Measurements from ENCODE around the gene SF3A2.
A peak's percentile ranks its signal among the peaks of the same experiment; 100 is the strongest.

Gene SF3A2

DNA sequence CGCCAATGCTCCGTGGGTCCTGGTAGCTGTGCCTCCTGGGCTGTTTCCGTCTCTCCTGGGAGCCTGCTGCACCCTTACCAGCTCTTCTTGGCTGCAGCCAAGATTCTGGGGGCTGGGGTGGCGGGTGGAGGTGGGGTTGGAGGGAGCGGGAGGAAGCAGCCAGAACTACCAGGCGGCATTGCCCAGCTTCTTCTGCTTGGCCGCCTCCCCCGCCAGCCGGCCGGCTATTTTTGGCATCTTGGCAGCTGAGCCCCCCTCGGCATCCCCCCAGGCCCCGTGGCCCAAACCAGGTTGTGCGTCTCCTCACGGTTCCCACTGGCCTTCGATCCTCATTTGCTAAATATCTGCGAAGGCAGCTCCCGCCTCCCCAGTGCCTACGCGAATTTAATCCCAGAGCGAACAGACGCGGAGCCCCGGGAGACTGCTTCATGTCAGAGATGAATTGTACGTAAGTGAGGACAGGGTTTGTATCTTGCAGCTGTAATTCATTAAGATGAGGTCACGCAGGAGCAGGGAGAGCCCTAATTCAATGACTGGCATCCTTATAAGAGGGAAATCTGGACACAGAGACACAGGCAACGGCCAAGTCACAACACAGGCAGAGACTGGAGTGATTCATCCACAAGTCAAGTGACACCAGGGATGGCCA, 58.2 kb downstream of the SF3A2 start:
- FAIRE-seq (no peak), DNase-seq (ENCODE audit: insufficient read length, low spot score) (no peak)
- TF ChIP-seq POU2F2 (IDR thresholded peaks at IDR 0.05; ENCODE audit: low read depth, low read length): no peak
- no peak; the same call in 1 of the 2 replicates for TF ChIP-seq POLR2AphosphoS5 (IDR thresholded peaks at IDR 0.05; ENCODE audit: low read depth, low read length)
- TF ChIP-seq PAX5 (IDR thresholded peaks at IDR 0.05; ENCODE audit: insufficient read depth, low read length, severe bottlenecking): no peak
- TF ChIP-seq POLR2A (IDR thresholded peaks at IDR 0.05; ENCODE audit: low read depth, low read length): no peak

DNA sequence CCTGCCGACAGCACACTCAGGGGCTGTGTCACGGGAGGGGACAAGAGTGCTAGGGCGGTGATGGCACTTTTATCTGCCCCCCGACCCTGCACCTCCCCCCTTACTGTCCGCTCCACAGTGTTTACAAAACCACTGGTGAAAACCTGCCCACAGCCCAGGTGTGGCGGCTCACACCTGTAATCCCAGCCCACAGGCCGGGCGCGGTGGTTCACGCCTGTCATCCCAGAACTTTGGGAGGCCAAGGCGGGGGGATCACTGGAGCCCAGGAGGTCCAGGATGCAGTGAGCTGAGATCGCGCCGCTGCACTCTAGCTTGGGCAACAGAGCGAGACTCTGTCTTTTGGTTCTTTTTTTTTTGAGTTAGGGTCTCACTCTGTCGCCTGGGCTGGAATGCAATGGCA, 59.5 kb downstream of the SF3A2 start:
- TF ChIP-seq POU2F2 (IDR thresholded peaks at IDR 0.05; ENCODE audit: low read depth, low read length) (no peak), TAF1 (IDR thresholded peaks at IDR 0.05; ENCODE audit: low read depth, low read length) (no peak), POLR2AphosphoS5 (IDR thresholded peaks at IDR 0.05; ENCODE audit: low read depth, low read length) (peak; percentile 23; the same call in 1 of the 2 replicates), POLR2A (IDR thresholded peaks at IDR 0.05; ENCODE audit: low read depth, low read length) (no peak), PAX5 (IDR thresholded peaks at IDR 0.05; ENCODE audit: insufficient read depth, low read length, severe bottlenecking) (no peak), SPI1 (IDR thresholded peaks at IDR 0.05; ENCODE audit: low read depth, low read length) (no peak)
- FAIRE-seq (no peak), DNase-seq (ENCODE audit: insufficient read length, low spot score) (no peak)

Data from GM12891 (cell line).